ENCODE results near the gene OR2J1. TPM values are rescaled to one million over a fixed set of nuclear protein-coding genes. Genes with fewer than 3 reads are reported as not detected.
"Not testable (repeated sequence)": the region's sequence is repeated elsewhere in the genome, so short reads cannot be mapped to it uniquely, and the experiment has no call there.

The OR2J1 gene
- total and polyA plus RNA-seq, 12 donors: not detected

- intact Hi-C loops (cut with DNase I): no loop called here
- no peaks in the 10 kb centered on the region for H3K36me3 ChIP-seq (replicated peaks in 1 of 2)
- 63 to 78% (median 73%) methylated on average over 1 of the region's 1 CpG for whole genome bisulfite sequencing, 4 donors
- H3K4me3 ChIP-seq: no peak overlapping the region
- no peak for DNase-seq
- TF ChIP-seq CTCF (IDR thresholded peaks at IDR 0.05) (no peak), POLR2A (IDR thresholded peaks at IDR 0.05) (no peak)
- H3K9me3 ChIP-seq (replicated peaks in 1 of 3): no peaks in the 10 kb centered on the region
- H3K4me1 ChIP-seq (replicated peaks in 1 of 2): no peaks in the 10 kb centered on the region
- no peaks in the 10 kb centered on the region for H3K27me3 ChIP-seq
- H3K27ac ChIP-seq: no peak overlapping the region
Observed at GRCh38 chr6:29097803-29098202, 1.5 kb upstream of the OR2J1 start.

DNA sequence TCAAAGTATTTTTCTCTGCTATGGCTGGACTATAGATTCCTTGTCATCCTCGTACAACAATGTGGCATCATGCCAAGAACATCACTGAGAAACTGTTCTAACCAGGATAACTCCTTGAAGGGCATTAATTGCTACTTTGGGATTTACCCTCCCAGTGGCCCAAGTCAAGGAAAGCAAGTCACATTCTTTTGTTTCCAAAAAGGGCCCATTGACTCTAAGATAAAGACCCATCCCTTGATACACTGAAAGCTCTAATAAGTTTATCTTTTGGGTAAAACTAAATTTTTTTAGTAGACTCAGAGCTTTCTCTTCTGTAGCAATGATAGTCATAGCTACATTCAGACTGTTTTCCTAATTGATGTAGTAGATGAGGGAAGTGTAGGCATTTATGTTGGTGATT is 8.5 kb downstream of the OR2J1 start, which contains the start of gene OR2J3:
Gene OR2J3 (plus strand): TSS at position 301 of the 400 bp plus-strand sequence. CDS start 3,833 bp downstream, outside the sequence.
- TF ChIP-seq POLR2A (IDR thresholded peaks at IDR 0.05) (no peak), CTCF (IDR thresholded peaks at IDR 0.05) (no peak)
- Histone ChIP-seq H3K4me3 (no peak within 1 kb of the TSS), H3K4me1 (replicated peaks in 1 of 2) (no peaks in the 10 kb centered on the region), H3K27ac (no peak within 1 kb of the TSS), H3K27me3 (no peaks in the 10 kb centered on the region), H3K9me3 (replicated peaks in 1 of 3) (no peaks in the 10 kb centered on the region), H3K36me3 (replicated peaks in 1 of 2) (no peaks in the 10 kb centered on the region)
- no peak for DNase-seq
- WGBS, 4 donors: 10 to 25% (median 17%) methylated on average over 1 of the region's 1 CpG
- intact Hi-C loops (cut with DNase I): no loop called here

- Histone ChIP-seq H3K4me1 (replicated peaks in 1 of 2) (no peaks in the 10 kb centered on the region), H3K9me3 (replicated peaks in 1 of 3) (no peaks in the 10 kb centered on the region), H3K27me3 (no peaks in the 10 kb centered on the region), H3K27ac (no peak overlapping the region), H3K36me3 (replicated peaks in 1 of 2) (no peaks in the 10 kb centered on the region), H3K4me3 (no peak overlapping the region)
- 69 to 76% (median 72%) methylated on average over 7 of the region's 7 CpGs for WGBS, 4 donors
- intact Hi-C loops (cut with DNase I): no loop called here
- no peak for TF ChIP-seq CTCF (IDR thresholded peaks at IDR 0.05)
- TF ChIP-seq POLR2A (IDR thresholded peaks at IDR 0.05): no peak
- DNase-seq: no peak
Observed at GRCh38 chr6:29112135-29112534, 12.8 kb downstream of the OR2J1 start.

DNA sequence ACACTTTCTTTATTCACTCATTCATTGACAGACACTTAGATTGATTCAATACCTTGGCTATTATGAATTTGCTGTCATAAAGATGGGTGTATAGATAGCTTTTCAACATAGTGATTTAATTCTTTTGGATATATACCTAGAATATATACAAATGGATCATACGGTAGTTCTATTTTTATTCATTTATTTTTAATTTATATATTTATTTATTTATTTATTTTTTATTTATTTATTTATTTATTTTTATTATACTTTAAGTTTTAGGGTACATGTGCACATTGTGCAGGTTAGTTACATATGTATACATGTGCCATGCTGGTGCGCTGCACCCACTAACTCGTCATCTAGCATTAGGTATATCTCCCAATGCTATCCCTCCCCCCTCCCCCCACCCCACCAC is 15.7 kb downstream of the OR2J1 start:
- intact Hi-C loops (cut with DNase I); DNase-seq; H3K27me3 ChIP-seq; H3K27ac ChIP-seq; H3K36me3 ChIP-seq (replicated peaks in 1 of 2); H3K4me3 ChIP-seq; H3K9me3 ChIP-seq (replicated peaks in 1 of 3); H3K4me1 ChIP-seq (replicated peaks in 1 of 2): not testable (repeated sequence)
- 82 to 88% (median 85%) methylated on average over 1 to 3 of the region's 3 CpGs for WGBS, 4 donors

GRCh38 chr6:29129326-29130012 is 30.2 kb downstream of the OR2J1 start:
- H3K36me3 ChIP-seq (replicated peaks in 1 of 2): no peaks in the 10 kb centered on the region
- intact Hi-C loops (cut with DNase I): no loop called here
- no peaks in the 10 kb centered on the region for H3K9me3 ChIP-seq (replicated peaks in 1 of 3)
- no peaks in the 10 kb centered on the region for H3K27me3 ChIP-seq
- 55 to 81% (median 70%) methylated on average over 6 to 15 of the region's 15 CpGs; no CpG with 5 or more reads in 1 of the 4 donors for WGBS, 4 donors
- H3K4me3 ChIP-seq: no peak overlapping the region
- DNase-seq: peak in 1 of 7 donors; percentile 42
- H3K27ac ChIP-seq: no peak overlapping the region
- H3K4me1 ChIP-seq (replicated peaks in 1 of 2): no peaks in the 10 kb centered on the region
- TF ChIP-seq CTCF (IDR thresholded peaks at IDR 0.05) (no peak), POLR2A (IDR thresholded peaks at IDR 0.05) (no peak)
